K562 (cell line): ENCODE measurements around the gene UBE2D2. TPM values are rescaled to one million over a fixed set of nuclear protein-coding genes. Genes with fewer than 3 reads are reported as not detected.
A peak's percentile ranks its signal among the peaks of the same experiment; 100 is the strongest.

ENCODE experiments used
- AFF4 ChIP-seq: sonication (generic); formaldehyde crosslinking; IDR thresholded peaks from 2 replicates; pipeline ENCODE4 v1.8.0; 2023; ENCODE audit warnings: mild to moderate bottlenecking, missing genetic modification reagents
- BHLHE40 ChIP-seq: IDR thresholded peaks from 2 replicates; pipeline ENCODE4 v1.6.1; 2011; ENCODE audit warnings: low read length, improper control_type of control experiment
- CCAR2 ChIP-seq: fragments of 200-400 bp; formaldehyde crosslinking; IDR thresholded peaks from 2 replicates; pipeline ENCODE4 v1.6.1; 2017; ENCODE audit warnings: mild to moderate bottlenecking, low read depth, low read length
- E2F3 ChIP-seq: fragments of 250-450 bp; sonication (Bioruptor Pico); IDR thresholded peaks from 2 replicates; pipeline ENCODE4 v1.4.0; 2020; ENCODE audit warnings: mild to moderate bottlenecking
- ELF1 ChIP-seq: fragments of 200-800 bp; sonication (Bioruptor generic); IDR thresholded peaks from 2 replicates; pipeline ENCODE4 v1.6.1; 2016; ENCODE audit warnings: missing genetic modification characterization, missing compliant biosample characterization
- ETV5 ChIP-seq: sonication (generic); formaldehyde crosslinking; IDR thresholded peaks from 2 replicates; pipeline ENCODE4 v1.4.0; 2020; ENCODE audit warnings: low read depth, mild to moderate bottlenecking, missing genetic modification reagents
- FOS ChIP-seq: IDR thresholded peaks from 3 replicates; pipeline ENCODE4 v1.6.1; 2011; ENCODE audit not compliant: insufficient read length; ENCODE audit errors: extremely low read depth
- GTF2B ChIP-seq: IDR thresholded peaks from 2 replicates; pipeline ENCODE4 v1.6.1; 2011; ENCODE audit not compliant: insufficient read length; ENCODE audit errors: extremely low read depth
- HMBOX1 ChIP-seq: sonication (generic); IDR thresholded peaks from 2 replicates; pipeline ENCODE4 v1.6.1; 2016
- IRF2 ChIP-seq: sonication (generic); formaldehyde crosslinking; IDR thresholded peaks from 2 replicates; pipeline ENCODE4 v1.8.1; 2022; ENCODE audit warnings: mild to moderate bottlenecking, missing genetic modification reagents
- KAT2B ChIP-seq: IDR thresholded peaks from one replicate; pipeline ENCODE4 v1.6.1; 2012; ENCODE audit warnings: low read depth, mild to moderate bottlenecking, control low read depth, inconsistent platforms, low read length, moderate library complexity
- KLF1 ChIP-seq: fragments of 450-650 bp; IDR thresholded peaks from 2 replicates; pipeline ENCODE4 v1.6.1; 2016; ENCODE audit warnings: missing genetic modification characterization, missing compliant biosample characterization
- MLLT1 ChIP-seq, 2 experiments: fragments of 450-650 bp; IDR thresholded peaks; 2 replicates each; pipeline ENCODE4 v1.6.1; 2016
- MYC ChIP-seq, 2 experiments: fragments of 250-450 bp in 1 of 2; sonication (Bioruptor Pico) in 1 of 2; IDR thresholded peaks; 2 replicates each; pipeline versions ENCODE4 v1.5.1 to v1.6.1; 2012 to 2021; ENCODE audit warnings: low read depth in 2 of 2, borderline replicate concordance in 1 of 2, improper control_type of control experiment in 1 of 2, low read length in 1 of 2, mild to moderate bottlenecking in 1 of 2, moderate library complexity in 1 of 2
- NFATC3 ChIP-seq: fragments of 450-650 bp; IDR thresholded peaks from 2 replicates; pipeline ENCODE4 v1.6.1; 2017; ENCODE audit warnings: mild to moderate bottlenecking
- NR2F6 ChIP-seq: fragments of 450-650 bp; formaldehyde crosslinking; IDR thresholded peaks from 2 replicates; pipeline ENCODE4 v1.4.0; 2020; ENCODE audit warnings: mild to moderate bottlenecking
- POLR2H ChIP-seq: IDR thresholded peaks from 2 replicates; pipeline ENCODE4 v1.6.1; 2016; ENCODE audit warnings: missing genetic modification characterization, low read depth, mild to moderate bottlenecking, control low read depth, missing compliant biosample characterization, moderate library complexity
- SNRNP70 ChIP-seq: fragments of 200-400 bp; formaldehyde crosslinking; optimal IDR thresholded peaks from 2 replicates; pipeline ENCODE3; 2017; ENCODE audit warnings: low read depth, low read length
- SRSF7 ChIP-seq: fragments of 200-400 bp; formaldehyde crosslinking; optimal IDR thresholded peaks from 2 replicates; pipeline ENCODE3; 2017; ENCODE audit warnings: mild to moderate bottlenecking, low read depth, low read length
- ZNF354B ChIP-seq: fragments of 250-450 bp; sonication (Bioruptor Pico); IDR thresholded peaks from 2 replicates; pipeline ENCODE4 v1.4.0; 2020
- ZNF778 ChIP-seq: fragments of 450-650 bp; formaldehyde crosslinking; IDR thresholded peaks from 2 replicates; pipeline ENCODE4 v1.4.0; 2020; ENCODE audit warnings: mild to moderate bottlenecking, moderate library complexity
- polyA plus RNA-seq, 8 experiments: library from polyadenylated mRNA; depleted of rRNA in 4 of 8; stranded (reverse) in 5 of 8; unstranded in 3 of 8; fragments of >200 nt; fragmentation: Nextera tagmentation in 2 of 8; fragmentation: Illumina TruSeq in 1 of 8; extraction: Ambion mirVana in 2 of 8; extraction: Trizol in 1 of 8; gene quantifications; 2 replicates each; pipeline versions ENCODE4 v1.2.1 to v1.2.3, GENCODE V29; 2011 to 2014; ENCODE audit warnings: inconsistent platforms in 1 of 8, missing spikeins in 1 of 8
- total RNA-seq, 7 experiments: library from RNA; depleted of rRNA in 6 of 7; stranded (reverse); fragments of >200 nt in 6 of 7; fragmentation: Illumina TruSeq in 2 of 7; extraction: Trizol in 2 of 7; gene quantifications; 2 replicates each; pipeline versions ENCODE4 v1.2.1 to v1.2.3, GENCODE V29; 2011 to 2021; ENCODE audit warnings: low replicate concordance in 1 of 7

The UBE2D2 gene
- total and polyA plus RNA-seq, 9 of the 15 experiments (the other 6 are each of a cell fraction or from before 2014, with no cell fraction given): 53.6 to 198 (median 122) TPM

- TF ChIP-seq AFF4: 0 out of 2 replicates have a peak, but pooled peaks have one; percentile 22
- TF ChIP-seq MYC (IDR thresholded peaks at IDR 0.05; ENCODE audit: low read depth, low read length): peak; percentile 47; the same call in 1 of the 2 replicates
- TF ChIP-seq MYC (CRISPR knock-in tag; IDR thresholded peaks at IDR 0.05; ENCODE audit: borderline replicate concordance, low read depth): no peak
- no peak for TF ChIP-seq FOS
- no peak for TF ChIP-seq MLLT1 (IDR thresholded peaks at IDR 0.05)
- TF ChIP-seq HMBOX1: no peak
- no peak for TF ChIP-seq E2F3 (CRISPR knock-in tag)
- TF ChIP-seq ETV5: no peak
- no peak for TF ChIP-seq ZNF354B (CRISPR knock-in tag)
- no peak for TF ChIP-seq IRF2
- no peak for TF ChIP-seq KAT2B
- no peak for TF ChIP-seq SRSF7
- no peak for TF ChIP-seq GTF2B
- TF ChIP-seq BHLHE40: no peak
- no peak for TF ChIP-seq KLF1 (tag)
- no peak for TF ChIP-seq CCAR2
- TF ChIP-seq NFATC3: no peak
- TF ChIP-seq ZNF778 (CRISPR knock-in tag): no peak
- no peak for TF ChIP-seq POLR2H (tag)
- no peak for TF ChIP-seq ELF1 (tag)
- no peak for TF ChIP-seq NR2F6 (CRISPR knock-in tag)
- no peak for TF ChIP-seq SNRNP70
These were observed 714 bp downstream of the UBE2D2 start (continued) for GRCh38 chr5:139561655-139562451.
